Kidney glomerular epithelial cell (primary cell): ENCODE measurements around the gene TMEM202.
"Not testable (repeated sequence)": the region's sequence is repeated elsewhere in the genome, so short reads cannot be mapped to it uniquely, and the experiment has no call there.

Experiments used
- DNase-seq: peaks from one replicate; lab custom pipeline; 2025; lab: John Stamatoyannopoulos, UW

The TMEM202 gene

DNA sequence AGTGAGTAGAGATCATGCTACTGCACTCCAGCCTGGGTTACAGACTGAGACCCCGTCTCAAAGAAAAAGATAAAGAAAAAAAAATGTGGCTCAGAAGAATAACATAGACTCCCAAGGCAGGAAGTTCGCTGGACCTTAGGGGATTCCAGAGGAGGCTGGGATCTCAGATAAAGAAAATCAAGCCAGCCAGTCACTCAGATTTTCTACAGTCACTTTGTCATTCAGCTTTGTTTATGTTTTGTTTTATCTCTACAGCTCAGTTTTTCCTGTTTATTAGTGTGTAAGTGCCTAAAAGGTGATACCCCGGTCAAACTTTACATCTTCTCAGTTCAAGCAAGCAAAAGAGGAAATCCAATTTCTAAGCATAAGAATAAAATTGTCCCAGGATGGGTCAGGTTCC is 6.3 kb downstream of the TMEM202 start:
- no peak for DNase-seq

DNA sequence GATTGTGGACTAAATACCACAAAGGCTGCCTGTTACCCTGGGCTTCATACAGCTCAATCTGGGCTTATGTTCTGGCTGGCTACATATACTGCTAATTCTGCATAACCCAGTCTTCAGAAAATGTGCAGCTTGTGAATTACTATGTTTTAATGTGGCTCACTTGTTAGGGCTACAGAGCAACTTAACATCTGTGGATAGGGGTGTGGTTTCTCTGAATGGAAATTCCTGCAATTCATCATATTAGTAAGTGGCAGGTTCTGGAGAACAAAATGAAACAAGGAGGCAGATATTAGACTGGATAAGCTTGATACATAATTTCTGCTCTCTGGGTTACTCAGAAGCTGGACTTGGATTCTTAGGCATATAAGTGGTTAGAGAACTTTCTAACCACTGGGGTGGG is 6.7 kb downstream of the TMEM202 start:
- DNase-seq: no peak

DNA sequence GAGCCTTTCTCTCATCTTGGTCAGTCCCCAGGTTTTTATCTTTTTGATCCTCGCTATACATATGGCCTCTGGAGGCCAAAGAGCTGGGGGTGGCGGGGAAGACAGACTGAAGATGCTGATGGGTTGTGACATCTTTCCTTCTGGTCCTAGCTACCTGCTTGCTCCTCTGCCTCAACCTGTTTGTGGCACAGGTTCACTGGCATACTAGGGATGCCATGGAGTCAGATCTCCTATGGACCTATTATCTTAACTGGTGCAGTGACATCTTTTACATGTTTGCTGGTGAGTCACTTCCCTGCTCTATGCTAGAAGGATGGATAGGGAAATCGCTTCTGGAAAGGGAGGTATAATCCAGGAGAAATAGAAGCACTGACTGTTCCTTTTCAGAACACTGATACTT is 8.8 kb downstream of the TMEM202 start:
- DNase-seq: no peak

DNA sequence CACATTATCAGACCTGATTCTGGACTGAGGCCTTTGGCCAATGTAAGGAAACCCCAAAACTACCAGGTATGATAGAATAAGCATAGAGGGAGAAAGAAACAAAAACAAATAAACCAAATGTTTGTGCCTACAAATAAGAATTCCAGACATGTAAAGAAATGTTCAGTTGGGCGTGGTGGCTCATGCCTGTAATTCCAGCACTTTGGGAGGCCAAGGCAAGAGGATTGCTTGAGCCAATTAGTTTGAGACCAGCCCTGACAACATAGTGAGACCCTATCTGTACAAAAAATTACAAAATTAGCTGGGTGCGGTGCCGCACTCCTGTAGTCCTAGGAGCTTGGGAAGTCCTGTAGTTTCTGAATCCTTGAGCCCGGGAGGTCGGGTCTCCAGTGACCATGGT is 13.0 kb downstream of the TMEM202 start:
- DNase-seq: no peak

DNA sequence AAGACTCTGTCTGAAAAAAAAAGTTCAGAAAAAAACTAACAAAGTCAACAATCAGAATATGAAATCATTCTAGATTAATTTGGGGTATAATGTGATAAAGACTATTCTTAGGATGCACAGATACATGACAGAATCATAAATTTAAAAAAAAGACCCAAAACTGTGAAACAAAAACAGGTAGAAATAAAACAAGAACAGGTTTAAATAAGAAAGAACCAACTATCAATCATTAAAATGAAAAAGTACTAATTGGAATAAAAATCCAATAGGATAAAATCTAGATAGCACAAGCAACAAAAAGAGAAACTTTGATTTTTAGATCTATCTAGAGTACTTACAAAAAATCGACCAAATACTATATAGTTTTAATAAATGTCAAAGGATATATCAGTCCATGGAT is 13.4 kb downstream of the TMEM202 start:
- DNase-seq: no peak

DNA sequence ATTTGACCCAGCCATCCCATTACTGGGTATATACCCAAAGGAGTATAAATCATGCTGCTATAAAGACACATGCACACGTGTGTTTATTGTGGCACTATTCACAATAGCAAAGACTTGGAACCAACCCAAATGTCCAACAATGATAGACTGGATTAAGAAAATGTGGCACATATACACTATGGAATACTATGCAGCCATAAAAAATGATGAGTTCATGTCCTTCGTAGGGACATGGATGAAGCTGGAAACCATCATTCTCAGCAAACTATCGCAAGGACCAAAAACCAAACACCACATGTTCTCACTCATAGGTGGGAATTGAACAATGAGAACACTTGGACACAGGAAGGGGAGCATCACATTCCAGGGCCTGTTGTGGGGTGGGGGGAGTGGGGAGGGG is 15.2 kb downstream of the TMEM202 start:
- DNase-seq: not testable (repeated sequence)

DNA sequence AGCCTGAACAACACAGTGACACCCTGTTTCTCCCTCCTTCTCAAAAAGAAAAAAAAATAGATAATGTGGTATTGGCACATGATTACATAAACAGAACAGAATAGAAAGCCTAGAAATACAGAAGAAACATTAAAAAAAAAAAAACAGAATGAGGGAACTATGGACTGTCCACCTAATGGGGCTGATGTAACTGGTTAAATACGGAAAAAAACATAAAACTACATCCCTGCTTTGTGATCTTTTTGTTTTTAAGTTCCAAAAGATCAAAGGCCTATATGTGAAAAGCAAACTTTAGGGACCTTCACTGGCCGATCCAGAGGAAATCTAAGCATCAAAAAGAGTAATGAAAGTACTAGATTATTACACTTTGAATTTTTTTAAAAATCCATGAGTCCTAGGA is 17.2 kb downstream of the TMEM202 start:
- no peak for DNase-seq

DNA sequence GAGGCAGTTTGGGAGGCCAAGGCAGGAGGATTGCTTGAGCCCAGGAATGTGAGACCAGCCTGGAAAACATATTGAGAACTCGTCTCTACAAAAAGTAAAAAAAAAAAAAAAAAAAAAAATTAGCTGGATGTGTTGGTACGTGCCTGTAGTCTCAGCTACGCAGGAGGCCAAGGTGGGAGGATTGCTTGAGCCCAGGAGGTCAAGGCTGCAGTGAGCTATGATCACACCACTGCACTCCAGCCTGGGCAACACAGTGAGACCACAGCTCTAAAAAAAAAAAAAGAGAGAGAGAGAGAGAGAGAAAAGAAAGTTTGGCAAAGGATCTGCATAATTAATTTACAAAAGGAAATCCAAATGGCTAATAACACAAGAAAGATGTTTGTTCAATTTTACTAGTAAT is 21.7 kb downstream of the TMEM202 start:
- DNase-seq: not testable (repeated sequence)

DNA sequence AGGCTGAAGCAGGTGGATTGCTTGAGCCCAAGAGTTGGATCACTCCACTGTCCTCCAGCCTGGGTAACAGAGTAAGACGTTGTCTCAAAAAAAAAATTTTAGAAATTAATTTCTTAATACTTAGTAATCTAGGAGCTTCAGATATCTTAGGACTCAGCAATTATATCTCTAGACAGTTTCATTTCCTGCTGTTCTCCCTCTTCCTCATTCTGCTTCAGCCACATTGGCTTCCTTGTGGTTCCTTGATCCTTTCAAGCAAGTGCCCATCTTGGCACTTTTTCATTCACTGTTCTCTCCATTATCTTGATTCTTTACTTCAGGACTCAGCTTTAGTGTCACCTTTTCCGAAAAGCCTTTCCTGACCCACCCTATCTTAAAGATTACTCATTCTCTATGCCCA is 22.5 kb downstream of the TMEM202 start:
- DNase-seq: no peak

DNA sequence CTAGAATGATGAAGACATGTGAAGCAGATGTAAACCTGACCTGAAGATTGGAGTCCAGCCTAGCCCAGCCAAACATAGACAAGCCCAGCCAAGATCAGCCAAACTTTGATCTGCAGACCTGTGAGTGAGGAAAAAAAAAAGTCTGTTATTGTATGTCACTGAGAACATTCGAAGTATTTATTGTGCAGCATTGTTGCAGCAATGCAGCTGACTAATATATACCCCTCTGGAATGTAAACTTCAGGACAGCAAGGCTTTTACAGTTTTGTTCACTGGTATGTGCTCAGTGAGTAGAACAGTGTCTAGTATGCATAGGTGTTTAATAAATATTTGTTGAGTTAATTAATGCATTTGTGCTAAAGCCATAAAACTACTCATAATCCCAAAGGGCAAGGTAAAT is 23.4 kb downstream of the TMEM202 start:
- no peak for DNase-seq

DNA sequence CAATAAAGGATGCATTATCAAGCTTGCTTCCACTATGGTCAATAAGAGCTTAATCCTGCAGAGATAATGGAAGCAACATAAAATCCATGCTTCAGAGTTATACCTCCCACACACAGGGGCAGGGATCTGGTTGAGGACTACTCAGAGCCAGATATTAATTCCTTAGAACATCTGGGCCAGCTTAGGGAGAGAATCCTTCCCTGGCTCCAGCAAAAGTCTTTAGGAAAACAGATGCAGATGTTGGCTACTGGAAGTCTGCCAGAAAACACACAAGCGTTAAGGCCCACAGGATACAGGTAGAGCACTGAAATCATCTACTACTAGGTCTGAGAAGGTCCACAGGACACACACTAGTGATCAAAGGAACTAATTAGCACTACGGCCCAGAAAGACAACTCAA is 25.2 kb downstream of the TMEM202 start:
- no peak for DNase-seq

DNA sequence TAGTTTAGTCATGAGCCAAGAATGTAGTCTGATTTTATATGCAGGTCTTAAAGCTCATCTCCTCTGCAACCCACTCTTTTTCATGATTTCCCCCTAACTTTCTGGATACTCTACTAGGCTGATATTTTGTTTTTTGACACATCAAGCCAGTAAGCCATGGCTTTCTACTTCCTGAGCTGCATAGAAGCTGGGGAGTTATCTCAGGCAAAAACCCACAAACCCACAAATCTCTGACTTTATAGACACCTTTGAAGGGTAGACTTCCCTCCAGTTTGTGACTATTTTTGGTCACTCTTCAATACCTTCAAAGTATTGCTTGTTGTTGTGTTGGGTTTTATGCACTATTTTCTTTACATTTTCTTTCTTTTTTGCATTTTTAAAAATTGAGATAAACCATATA is 28.6 kb downstream of the TMEM202 start:
- DNase-seq: no peak

DNA sequence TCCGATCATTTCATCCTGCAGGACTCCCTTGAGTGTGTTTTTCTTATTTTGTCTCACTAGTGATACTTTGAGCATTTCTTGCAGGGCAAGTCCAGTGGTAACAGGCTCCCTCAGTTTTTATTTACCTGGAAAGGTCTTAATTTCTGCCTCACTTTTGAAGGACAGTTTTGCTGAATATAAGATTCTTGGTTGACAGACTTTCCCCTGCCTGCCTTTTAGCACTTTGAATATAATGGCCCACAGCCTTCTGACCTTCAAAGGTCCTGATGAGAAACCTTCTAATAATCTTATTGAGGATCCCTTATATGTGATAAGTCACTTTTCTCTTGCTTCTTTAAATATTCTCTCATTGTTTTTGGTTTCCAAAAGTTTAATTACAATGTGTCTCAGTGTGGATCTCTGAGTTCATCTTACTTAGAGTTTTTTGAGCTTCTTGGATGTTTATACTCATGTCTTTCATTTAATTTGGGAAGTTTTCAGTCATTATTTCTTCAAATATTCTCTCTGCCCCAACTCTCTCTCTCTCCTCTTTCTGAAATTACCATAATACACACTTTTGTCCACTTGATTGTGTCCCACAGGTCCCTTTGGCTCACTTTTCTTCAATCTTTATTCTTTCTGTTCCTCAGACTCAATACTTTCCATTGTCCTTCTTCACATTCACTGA is 39.7 kb downstream of the TMEM202 start:
- DNase-seq: no peak

DNA sequence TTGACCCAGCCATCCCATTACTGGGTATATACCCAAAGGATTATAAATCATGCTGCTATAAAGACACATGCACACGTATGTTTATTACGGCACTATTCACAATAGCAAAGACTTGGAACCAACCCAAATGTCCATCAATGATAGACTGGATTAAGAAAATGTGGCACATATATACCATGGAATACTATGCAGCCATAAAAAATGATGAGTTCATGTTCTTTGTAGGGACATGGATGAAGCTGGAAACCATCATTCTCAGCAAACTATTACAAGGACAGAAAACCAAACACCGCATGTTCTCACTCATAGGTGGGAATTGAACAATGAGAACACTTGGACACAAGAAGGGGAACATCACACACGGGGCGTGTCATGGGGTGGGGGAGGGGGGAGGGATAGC is 44.7 kb downstream of the TMEM202 start:
- not testable (repeated sequence) for DNase-seq

DNA sequence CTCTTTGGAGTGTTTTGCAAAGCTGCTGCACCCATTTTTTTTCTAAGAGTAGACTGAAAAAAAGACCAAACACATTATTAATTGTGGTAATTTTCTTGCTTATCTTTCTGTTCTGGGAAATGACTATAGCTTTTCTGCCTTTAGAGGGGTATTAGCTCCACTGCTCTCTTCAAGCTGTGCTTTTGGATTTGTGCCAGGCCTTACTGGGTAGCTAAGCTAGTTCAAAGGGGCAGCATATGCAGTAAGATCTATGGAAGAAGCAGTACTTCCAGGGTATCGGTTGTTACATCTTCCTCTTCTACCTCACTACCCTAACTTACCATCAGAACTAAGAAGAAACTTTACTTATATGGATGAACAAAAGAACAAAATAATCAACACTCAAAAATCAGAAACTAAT is 47.3 kb downstream of the TMEM202 start:
- DNase-seq: no peak

DNA sequence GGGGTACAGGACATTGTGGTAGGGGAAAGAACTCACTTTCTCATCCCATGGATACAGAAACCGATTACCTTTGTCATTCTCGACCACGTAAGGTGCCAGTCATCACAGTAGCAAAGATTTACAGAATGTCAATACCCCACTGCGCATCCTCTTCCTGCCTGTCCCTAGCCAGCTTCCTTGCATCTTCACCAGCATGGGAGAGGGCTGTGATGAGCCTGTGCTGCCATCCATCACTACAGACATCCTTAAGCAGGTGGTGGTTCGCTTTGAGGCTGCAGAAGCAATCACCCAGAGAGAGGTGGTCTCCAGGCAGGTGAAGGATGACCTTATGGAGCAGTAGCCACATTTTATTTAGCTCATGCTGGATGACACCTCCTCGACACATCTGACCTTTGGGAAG is 52.7 kb downstream of the TMEM202 start:
- no peak for DNase-seq

DNA sequence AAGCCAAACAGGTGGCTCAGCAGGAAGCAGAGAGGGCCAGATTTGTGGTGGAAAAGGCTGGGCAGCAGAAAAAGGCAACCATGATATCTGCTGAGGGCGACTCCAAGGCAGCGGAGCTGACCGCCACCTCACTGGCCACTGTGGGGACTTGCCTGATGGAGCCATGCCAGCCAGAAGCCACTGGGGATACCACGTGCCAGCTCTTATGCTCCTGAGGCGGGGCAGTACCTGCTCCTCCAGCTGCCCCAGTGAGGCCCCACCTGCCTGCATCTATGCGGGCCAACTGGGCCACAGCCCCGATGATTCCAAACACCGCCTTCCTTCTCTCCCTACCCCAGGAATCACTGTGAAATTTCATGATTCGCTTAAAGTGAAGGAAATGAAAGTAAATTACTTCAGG is 53.1 kb downstream of the TMEM202 start:
- no peak for DNase-seq

DNA sequence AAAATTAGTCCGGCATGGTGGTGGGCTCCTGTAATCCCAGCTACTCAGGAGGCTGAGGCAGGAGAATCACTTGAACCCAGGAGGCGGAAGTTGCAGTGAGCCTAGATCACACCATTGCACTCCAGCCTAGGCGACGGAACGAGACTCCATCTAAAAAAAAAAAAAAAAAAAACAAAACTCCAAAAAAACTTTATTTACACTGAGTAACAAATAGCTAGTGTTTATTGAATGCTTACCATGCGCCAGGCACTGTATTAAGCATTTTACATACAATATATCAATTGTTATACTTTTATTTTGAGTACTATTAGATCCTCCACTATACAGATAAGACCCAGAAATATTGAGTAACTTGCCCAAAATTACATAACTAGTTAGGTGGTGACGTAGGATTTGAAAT is 58.6 kb downstream of the TMEM202 start:
- DNase-seq: no peak
